WTC11 (cell line): ENCODE data around the gene CTTNBP2NL. TPM values are rescaled to one million over a fixed set of nuclear protein-coding genes. Genes with fewer than 3 reads are reported as not detected.

ENCODE experiments used
- ATAC-seq: fragments of 200-7000 bp; cut with Tn5 transposase; 2 replicates; pipeline ENCODE4 v1.10.0; 2021; ENCODE audit warnings: mild to moderate bottlenecking, moderate library complexity
- CTCF ChIA-PET: fragments of 300-600 bp; sonication (Branson Sonifier 250); formaldehyde crosslinking; loops from one replicate; lab custom pipeline; 2021; ENCODE audit warnings: antibody characterized with exemption; lab: Charles Lee
- POLR2A ChIA-PET: fragments of 350-600 bp; sonication (Branson Sonifier 250); formaldehyde crosslinking; loops from one replicate; lab custom pipeline; 2021; ENCODE audit warnings: antibody characterized with exemption; lab: Charles Lee
- DNase-seq: peaks from one replicate; pipeline ENCODE4 v3.0.0; 2021; ENCODE audit warnings: low spot score
- H3K27ac Mint-ChIP-seq: 2 replicates; pipeline ENCODE4 v1.8.0; 2021; ENCODE audit warnings: mixed read lengths
- H3K27me3 Mint-ChIP-seq: 2 replicates; pipeline ENCODE4 v1.8.0; 2021; ENCODE audit warnings: low read depth, mild to moderate bottlenecking, moderate library complexity, mixed read lengths
- H3K36me3 Mint-ChIP-seq: 2 replicates; pipeline ENCODE4 v1.8.0; 2021; ENCODE audit warnings: mixed read lengths
- H3K4me1 Mint-ChIP-seq: 2 replicates; pipeline ENCODE4 v1.8.0; 2022; ENCODE audit warnings: mixed read lengths
- H3K4me3 Mint-ChIP-seq: 2 replicates; pipeline ENCODE4 v1.8.0; 2021; ENCODE audit warnings: mild to moderate bottlenecking, moderate library complexity, mixed read lengths
- H3K9me3 Mint-ChIP-seq: 2 replicates; pipeline ENCODE4 v1.8.0; 2021; ENCODE audit warnings: mixed read lengths
- CREM ChIP-seq: sonication (generic); formaldehyde crosslinking; IDR thresholded peaks from 2 replicates; pipeline ENCODE4 v1.8.1; 2022; ENCODE audit warnings: mild to moderate bottlenecking, missing genetic modification reagents, moderate library complexity
- FOXJ3 ChIP-seq: sonication (generic); formaldehyde crosslinking; IDR thresholded peaks from 2 replicates; pipeline ENCODE4 v1.9.0; 2021; ENCODE audit warnings: missing genetic modification reagents, mild to moderate bottlenecking, borderline replicate concordance
- OVOL2 ChIP-seq: fragments of 250-450 bp; sonication (Bioruptor Pico); IDR thresholded peaks from 2 replicates; pipeline ENCODE4 v1.9.0; 2021; ENCODE audit warnings: mild to moderate bottlenecking, borderline replicate concordance
- ZNF138 ChIP-seq: sonication (generic); formaldehyde crosslinking; conservative IDR thresholded peaks from 2 replicates; pipeline ENCODE4 v1.8.1; 2022; ENCODE audit warnings: mild to moderate bottlenecking, moderate library complexity, missing genetic modification reagents
- ZNF219 ChIP-seq: sonication (generic); formaldehyde crosslinking; IDR thresholded peaks from 2 replicates; pipeline ENCODE4 v1.8.0; 2023; ENCODE audit warnings: missing genetic modification reagents, mild to moderate bottlenecking, borderline replicate concordance
- ZNF232 ChIP-seq: sonication (generic); formaldehyde crosslinking; IDR thresholded peaks from 2 replicates; pipeline ENCODE4 v1.8.0; 2022; ENCODE audit warnings: mild to moderate bottlenecking, missing genetic modification reagents
- total RNA-seq: library from RNA; stranded (reverse); gene quantifications from 3 replicates; pipeline ENCODE4 v1.2.3, GENCODE V29; 2021
- TF ChIP-seq, protein P1 (sequence below): sonication (generic); formaldehyde crosslinking; IDR thresholded peaks from 2 replicates; pipeline ENCODE4 v1.8.0; 2022; ENCODE audit warnings: mild to moderate bottlenecking, missing genetic modification reagents
- TF ChIP-seq, protein P2 (sequence below): fragments of 250-450 bp; sonication (Bioruptor Pico); conservative IDR thresholded peaks from 2 replicates; pipeline ENCODE4 v1.9.0; 2021; ENCODE audit warnings: mild to moderate bottlenecking
- TF ChIP-seq, protein P3 (sequence below): sonication (generic); formaldehyde crosslinking; IDR thresholded peaks from 2 replicates; pipeline ENCODE4 v1.8.0; 2022; ENCODE audit warnings: mild to moderate bottlenecking, missing genetic modification reagents
- TF ChIP-seq, protein P4 (sequence below): sonication (generic); formaldehyde crosslinking; conservative IDR thresholded peaks from 2 replicates; pipeline ENCODE4 v1.8.1; 2023; ENCODE audit warnings: mild to moderate bottlenecking, low read depth, missing genetic modification reagents, moderate library complexity

The CTTNBP2NL gene
- total RNA-seq, 1 experiment from 2014 or later = 32.8 TPM

DNA sequence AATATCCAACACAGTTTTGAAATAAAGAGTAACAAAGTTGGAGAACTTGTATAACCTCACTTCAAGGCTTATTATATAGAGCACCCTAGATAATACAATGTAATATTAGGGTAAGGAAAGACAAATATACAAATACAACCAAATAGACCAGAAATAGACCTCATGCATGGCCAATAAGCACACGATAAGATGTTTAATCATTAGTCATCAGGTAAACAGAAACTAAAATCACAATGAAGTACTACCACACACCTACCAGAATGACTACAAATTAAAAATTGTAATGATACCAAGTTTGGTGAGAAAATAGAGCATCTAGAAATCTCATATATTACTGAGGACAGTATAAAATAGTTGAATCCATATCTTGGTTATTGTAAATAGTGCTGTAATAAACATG, 20.3 kb upstream of the CTTNBP2NL start:
- no peaks in the 10 kb centered on the region for H3K4me1 Mint-ChIP-seq
- DNase-seq (no peak), ATAC-seq (no peak)
- H3K9me3 Mint-ChIP-seq = 0 out of 2 replicates have a peak, but pooled peaks cover 3% of the 10 kb centered on the region
- peaks cover 8% of the 10 kb centered on the region for H3K27me3 Mint-ChIP-seq
- ChIA-PET CTCF (no interaction called here), POLR2A (no interaction called here)
- H3K27ac Mint-ChIP-seq = no peak overlapping the region
- no peak overlapping the region for H3K4me3 Mint-ChIP-seq
- H3K36me3 Mint-ChIP-seq = no peaks in the 10 kb centered on the region
- TF ChIP-seq, protein P1, sequence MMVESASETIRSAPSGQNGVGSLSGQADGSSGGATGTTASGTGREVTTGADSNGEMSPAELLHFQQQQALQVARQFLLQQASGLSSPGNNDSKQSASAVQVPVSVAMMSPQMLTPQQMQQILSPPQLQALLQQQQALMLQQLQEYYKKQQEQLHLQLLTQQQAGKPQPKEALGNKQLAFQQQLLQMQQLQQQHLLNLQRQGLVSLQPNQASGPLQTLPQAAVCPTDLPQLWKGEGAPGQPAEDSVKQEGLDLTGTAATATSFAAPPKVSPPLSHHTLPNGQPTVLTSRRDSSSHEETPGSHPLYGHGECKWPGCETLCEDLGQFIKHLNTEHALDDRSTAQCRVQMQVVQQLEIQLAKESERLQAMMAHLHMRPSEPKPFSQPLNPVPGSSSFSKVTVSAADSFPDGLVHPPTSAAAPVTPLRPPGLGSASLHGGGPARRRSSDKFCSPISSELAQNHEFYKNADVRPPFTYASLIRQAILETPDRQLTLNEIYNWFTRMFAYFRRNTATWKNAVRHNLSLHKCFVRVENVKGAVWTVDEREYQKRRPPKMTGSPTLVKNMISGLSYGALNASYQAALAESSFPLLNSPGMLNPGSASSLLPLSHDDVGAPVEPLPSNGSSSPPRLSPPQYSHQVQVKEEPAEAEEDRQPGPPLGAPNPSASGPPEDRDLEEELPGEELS = no peak
- TF ChIP-seq ZNF232 (CRISPR knock-in tag) (no peak), ZNF138 (CRISPR knock-in tag) (no peak), CREM (CRISPR knock-in tag) (no peak), OVOL2 (no peak)
- TF ChIP-seq, protein P2, sequence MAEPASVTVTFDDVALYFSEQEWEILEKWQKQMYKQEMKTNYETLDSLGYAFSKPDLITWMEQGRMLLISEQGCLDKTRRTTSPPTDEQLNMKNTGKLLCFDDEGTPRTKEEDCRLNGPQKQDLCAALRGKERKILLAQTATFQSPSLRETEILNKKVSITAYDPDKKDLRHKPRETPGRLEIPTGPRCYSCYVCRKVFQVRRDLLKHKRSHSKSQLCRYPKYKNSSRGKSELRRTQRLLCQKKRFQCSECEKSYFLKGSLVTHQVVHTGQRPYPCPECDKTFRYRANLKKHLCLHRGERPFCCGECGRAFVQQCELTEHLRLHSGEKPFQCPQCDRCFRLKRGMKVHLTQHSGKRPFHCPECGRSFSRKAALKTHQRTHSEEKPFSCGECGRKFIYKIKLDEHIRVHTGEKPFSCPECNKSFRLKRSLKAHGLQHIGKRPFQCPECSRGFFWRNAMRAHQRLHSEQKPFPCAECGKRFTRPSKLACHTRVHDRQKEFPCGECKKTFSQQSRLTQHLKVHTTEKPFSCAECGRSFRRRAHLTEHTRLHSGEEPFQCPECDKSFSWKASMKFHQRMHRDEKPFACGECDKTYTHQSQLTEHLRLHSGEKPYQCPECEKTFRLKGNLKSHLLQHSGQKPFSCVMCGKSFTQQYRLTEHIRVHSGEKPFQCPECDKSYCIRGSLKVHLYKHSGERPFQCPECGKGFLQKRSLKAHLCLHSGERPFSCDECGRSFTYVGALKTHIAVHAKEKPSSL (CRISPR knock-in tag) = no peak

DNA sequence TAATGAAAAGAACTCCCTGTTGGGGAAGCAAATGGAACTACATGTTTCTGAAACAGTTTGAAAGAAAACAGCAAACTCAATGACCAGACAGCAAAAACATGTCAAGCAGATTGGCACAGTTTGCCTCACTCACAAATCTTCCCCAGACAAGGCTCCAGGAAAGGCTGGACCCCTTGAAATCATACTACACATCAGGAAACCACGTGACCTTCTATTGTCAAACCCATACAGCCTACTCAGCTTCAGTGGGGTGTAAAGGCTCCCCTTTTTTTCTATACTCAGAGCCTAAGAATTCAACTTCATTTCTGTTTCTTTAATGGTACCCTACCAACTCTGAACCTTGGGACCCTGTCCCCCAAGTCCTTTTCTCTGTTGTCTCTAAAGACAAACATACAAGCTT, 15.7 kb upstream of the CTTNBP2NL start:
- TF ChIP-seq ZNF219 (CRISPR knock-in tag) = no peak
- TF ChIP-seq FOXJ3 = no peak
- TF ChIP-seq, protein P3, sequence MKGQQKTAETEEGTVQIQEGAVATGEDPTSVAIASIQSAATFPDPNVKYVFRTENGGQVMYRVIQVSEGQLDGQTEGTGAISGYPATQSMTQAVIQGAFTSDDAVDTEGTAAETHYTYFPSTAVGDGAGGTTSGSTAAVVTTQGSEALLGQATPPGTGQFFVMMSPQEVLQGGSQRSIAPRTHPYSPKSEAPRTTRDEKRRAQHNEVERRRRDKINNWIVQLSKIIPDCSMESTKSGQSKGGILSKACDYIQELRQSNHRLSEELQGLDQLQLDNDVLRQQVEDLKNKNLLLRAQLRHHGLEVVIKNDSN (CRISPR knock-in tag) = no peak
- TF ChIP-seq, protein P4, sequence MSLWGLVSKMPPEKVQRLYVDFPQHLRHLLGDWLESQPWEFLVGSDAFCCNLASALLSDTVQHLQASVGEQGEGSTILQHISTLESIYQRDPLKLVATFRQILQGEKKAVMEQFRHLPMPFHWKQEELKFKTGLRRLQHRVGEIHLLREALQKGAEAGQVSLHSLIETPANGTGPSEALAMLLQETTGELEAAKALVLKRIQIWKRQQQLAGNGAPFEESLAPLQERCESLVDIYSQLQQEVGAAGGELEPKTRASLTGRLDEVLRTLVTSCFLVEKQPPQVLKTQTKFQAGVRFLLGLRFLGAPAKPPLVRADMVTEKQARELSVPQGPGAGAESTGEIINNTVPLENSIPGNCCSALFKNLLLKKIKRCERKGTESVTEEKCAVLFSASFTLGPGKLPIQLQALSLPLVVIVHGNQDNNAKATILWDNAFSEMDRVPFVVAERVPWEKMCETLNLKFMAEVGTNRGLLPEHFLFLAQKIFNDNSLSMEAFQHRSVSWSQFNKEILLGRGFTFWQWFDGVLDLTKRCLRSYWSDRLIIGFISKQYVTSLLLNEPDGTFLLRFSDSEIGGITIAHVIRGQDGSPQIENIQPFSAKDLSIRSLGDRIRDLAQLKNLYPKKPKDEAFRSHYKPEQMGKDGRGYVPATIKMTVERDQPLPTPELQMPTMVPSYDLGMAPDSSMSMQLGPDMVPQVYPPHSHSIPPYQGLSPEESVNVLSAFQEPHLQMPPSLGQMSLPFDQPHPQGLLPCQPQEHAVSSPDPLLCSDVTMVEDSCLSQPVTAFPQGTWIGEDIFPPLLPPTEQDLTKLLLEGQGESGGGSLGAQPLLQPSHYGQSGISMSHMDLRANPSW (CRISPR knock-in tag) = no peak
- TF ChIP-seq, protein P1 = no peak
- Mint-ChIP-seq H3K27ac (no peak overlapping the region), H3K27me3 (peaks cover 3% of the 10 kb centered on the region), H3K9me3 (0 out of 2 replicates have a peak, but pooled peaks cover 3% of the 10 kb centered on the region), H3K4me1 (0 out of 2 replicates have a peak, but pooled peaks cover 3% of the 10 kb centered on the region), H3K36me3 (no peaks in the 10 kb centered on the region), H3K4me3 (no peak overlapping the region)
- POLR2A ChIA-PET = no interaction called here
- DNase-seq (no peak), ATAC-seq (no peak)
- CTCF ChIA-PET = interaction anchor here (1.2 to 3.2 kb wide), 3 partner anchors 10 to 82 kb away, joined by 6 to 15 read pairs (median 10); no protein-coding TSS in a partner anchor
